GM18505 (cell line): ENCODE results near the gene PBRM1.

Experiments used
- ATAC-seq: cut with Tn5 transposase; IDR thresholded peaks from one replicate; pipeline ENCODE4 v1.9.1; 2021; ENCODE audit not compliant: unreplicated experiment
- POLR2A ChIP-seq: IDR thresholded peaks from 4 replicates; pipeline ENCODE4 v1.6.1; 2011; ENCODE audit warnings: borderline replicate concordance; ENCODE audit not compliant: insufficient read depth, insufficient read length; ENCODE audit errors: extremely low read depth

The PBRM1 gene

DNA sequence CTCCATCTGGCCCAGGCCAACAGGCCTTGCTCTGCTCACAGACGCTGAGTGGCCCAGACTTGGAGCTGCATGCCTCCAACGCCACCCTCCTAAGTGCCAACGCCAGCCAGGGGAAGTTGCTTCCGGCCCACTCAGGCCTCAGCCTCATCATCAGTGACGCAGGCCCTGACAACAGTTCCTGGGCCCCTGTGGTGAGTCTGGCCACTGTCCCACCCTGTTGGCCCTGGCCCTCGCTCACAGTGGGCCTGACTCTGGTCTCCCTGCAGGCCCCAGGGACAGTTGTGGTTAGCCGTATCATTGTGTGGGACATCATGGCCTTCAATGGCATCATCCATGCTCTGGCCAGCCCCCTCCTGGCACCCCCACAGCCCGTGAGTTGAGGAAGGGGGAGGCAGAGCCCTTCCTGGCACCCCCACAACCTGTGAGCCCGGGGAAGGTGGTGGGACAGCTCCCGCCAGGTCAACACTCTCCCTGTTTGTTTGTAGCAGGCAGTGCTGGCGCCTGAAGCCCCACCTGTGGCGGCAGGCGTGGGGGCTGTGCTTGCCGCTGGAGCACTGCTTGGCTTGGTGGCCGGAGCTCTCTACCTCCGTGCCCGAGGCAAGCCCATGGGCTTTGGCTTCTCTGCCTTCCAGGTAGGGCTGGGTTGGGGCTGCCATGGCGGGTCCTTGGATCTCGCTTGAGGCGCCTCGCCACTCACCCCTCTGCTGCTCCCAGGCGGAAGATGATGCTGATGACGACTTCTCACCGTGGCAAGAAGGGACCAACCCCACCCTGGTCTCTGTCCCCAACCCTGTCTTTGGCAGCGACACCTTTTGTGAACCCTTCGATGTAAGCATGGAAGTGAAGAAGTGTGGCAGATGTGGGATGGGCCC lies 162.1 kb downstream of the PBRM1 start:
- no peak for TF ChIP-seq POLR2A
- ATAC-seq: no peak

GRCh38 chr3:52522651-52523251 lies 163.0 kb downstream of the PBRM1 start:
- ATAC-seq: no peak
- TF ChIP-seq POLR2A: no peak

GRCh38 chr3:52521881-52522650 lies 163.6 kb downstream of the PBRM1 start:
- no peak for ATAC-seq

DNA sequence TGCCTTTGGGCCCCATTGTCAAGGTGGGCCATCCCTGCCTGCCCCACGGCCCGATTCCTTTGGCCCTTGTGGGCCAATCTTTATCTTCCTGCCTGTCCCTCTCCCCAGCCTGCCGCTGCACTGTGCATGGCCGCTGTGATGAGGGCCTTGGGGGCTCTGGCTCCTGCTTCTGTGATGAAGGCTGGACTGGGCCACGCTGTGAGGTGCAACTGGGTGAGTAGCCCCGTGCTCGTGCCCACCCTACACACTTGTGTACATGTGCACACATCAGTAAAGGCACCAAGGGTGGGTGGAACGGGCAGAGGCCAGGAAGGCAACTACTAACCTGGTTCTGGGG lies 164.3 kb downstream of the PBRM1 start:
- no peak for ATAC-seq
- no peak for TF ChIP-seq POLR2A

More at GRCh38 chr3:52521881-52522650, 163.6 kb downstream of the PBRM1 start:
- TF ChIP-seq POLR2A: no peak

DNA sequence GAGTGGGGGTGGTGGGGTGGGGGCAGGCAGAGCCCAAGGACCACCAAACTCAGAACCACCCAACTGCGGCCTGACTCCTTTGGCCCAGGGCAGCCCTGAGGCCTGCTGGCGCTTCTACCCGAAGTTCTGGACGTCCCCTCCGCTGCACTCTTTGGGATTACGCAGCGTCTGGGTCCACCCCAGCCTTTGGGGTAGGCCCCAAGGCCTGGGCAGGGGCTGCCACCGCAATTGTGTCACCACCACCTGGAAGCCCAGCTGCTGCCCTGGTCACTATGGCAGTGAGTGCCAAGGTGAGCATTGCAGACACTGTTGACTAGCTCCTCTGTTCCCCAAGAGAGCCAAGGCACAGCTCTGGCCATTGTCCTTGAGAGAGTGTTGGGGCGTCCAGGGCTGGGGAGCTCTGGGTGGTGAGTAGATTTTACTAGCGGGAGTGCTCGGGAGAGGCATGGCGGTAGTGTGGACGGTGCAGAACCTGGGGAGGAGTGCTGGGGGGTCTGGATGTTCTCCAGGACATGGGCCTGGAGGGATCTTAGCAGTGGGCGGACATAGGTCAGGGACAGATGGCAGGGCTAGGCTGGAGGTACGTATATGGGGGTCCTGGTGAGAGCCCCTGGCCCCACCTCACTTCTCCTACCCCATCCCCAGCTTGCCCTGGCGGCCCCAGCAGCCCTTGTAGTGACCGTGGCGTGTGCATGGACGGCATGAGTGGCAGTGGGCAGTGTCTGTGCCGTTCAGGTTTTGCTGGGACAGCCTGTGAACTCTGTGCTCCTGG lies 164.8 kb downstream of the PBRM1 start:
- no peak for ATAC-seq
- no peak for TF ChIP-seq POLR2A

DNA sequence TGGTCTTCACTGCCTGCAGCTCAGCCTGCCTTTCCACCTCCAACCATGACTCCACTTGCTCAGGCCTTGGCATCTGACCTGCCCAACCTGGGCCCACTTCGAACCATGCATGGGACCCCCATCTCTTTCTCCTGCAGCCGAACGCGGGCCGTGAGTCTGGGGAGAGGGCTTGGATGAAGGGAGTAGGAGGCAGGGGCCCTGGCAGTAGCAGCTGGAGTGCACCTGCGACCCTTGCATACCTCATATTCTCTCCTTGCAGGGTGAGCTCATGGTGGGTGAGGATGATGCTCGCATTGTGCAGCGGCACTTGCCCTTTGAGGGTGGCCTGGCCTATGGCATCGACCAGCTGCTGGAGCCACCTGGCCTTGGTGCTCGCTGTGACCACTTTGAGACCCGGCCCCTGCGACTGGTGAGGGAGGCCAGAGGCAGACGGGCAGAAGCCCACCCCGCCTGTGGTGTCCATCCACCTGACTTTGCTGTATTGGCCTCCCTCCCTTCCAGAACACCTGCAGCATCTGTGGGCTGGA lies 165.5 kb downstream of the PBRM1 start:
- no peak for TF ChIP-seq POLR2A
- no peak for ATAC-seq

- TF ChIP-seq POLR2A: no peak
- ATAC-seq: no peak
These were observed 166.1 kb downstream of the PBRM1 start for GRCh38 chr3:52519445-52520140.

- no peak for ATAC-seq
- TF ChIP-seq POLR2A: no peak
These were observed 166.8 kb downstream of the PBRM1 start for GRCh38 chr3:52518723-52519444.

- no peak for TF ChIP-seq POLR2A
- ATAC-seq: no peak
These were observed 167.7 kb downstream of the PBRM1 start for GRCh38 chr3:52517796-52518722.

DNA sequence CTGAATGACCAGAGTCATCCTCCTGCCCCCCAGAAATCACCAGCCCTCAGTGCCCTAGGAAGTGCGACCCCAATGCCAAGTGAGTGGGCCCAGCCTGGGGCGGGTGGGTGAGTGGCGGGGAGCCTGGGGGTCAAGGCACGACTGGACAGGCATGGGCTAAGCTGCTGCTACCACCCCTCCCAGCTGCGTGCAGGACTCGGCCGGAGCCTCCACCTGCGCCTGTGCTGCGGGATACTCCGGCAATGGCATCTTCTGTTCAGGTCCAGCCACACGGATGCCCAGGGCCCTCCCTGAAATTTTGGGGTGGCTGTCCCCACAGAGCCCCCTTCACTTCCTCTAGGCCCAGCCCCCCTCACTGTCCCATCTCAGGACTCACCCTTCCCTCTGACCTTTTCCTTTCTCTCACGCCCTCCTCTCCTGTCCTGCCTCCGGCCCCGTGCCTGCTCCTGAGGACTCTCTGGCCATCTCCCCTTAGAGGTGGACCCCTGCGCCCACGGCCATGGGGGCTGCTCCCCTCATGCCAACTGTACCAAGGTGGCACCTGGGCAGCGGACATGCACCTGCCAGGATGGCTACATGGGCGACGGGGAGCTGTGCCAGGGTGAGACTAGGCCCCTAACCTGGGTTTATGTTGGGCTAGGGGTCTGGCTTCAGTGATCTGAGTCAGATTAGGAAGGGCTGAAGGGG lies 169.1 kb downstream of the PBRM1 start:
- TF ChIP-seq POLR2A: no peak
- no peak for ATAC-seq

- TF ChIP-seq POLR2A: no peak
- no peak for ATAC-seq
These were observed 170.5 kb downstream of the PBRM1 start for GRCh38 chr3:52515192-52515591.

GRCh38 chr3:52514576-52514975 lies 171.1 kb downstream of the PBRM1 start:
- no peak for ATAC-seq
- TF ChIP-seq POLR2A: no peak
